Measurements from ENCODE around the gene FIBP. TPM values are rescaled to one million over a fixed set of nuclear protein-coding genes. Genes with fewer than 3 reads are reported as not detected.

The FIBP gene
- total and polyA plus RNA-seq, 2 of the 4 experiments (the other 2 are of a cell fraction) = 141 to 182 TPM

DNA sequence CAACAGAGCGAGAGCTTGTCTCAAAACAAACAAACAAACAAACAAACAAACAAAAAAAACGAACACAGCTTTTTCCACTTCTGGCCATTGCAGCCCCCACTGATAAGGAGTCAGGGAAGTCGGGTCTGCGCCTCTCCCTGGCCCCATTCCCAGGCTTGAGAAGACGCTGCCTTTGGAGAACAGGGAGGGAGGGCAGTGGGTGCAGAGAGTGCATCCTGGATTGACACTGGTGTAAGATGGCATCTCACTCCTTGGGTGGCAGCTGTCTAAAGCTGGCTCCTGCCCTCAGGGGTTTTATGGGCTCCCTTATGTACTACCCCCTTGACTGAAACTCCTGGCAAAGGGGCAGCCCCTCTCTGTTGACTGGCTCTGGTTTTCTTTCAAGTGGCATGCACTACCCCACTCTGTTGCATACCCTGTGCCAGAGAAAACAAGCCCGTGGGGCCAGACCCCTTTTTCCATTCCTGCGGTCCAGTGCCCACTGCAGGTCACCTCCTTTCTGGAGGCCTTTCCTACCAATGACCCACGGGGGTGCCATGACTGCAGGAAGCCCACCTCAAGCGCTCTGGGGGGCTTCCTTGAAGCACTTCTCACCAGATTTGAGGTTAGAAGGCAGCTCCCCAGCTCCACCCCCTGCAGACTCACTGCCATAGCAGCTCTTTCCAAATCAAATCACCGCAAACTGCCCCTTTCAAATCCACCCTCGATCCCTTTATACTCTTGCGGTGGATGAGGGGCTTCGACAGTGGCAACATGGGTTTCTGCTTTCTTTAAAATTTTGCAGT lies 43.7 kb upstream of the FIBP start (continued):
- TF ChIP-seq RCOR1 (IDR thresholded peaks at IDR 0.05; ENCODE audit: insufficient replicate concordance, low read length) = no peak

DNA sequence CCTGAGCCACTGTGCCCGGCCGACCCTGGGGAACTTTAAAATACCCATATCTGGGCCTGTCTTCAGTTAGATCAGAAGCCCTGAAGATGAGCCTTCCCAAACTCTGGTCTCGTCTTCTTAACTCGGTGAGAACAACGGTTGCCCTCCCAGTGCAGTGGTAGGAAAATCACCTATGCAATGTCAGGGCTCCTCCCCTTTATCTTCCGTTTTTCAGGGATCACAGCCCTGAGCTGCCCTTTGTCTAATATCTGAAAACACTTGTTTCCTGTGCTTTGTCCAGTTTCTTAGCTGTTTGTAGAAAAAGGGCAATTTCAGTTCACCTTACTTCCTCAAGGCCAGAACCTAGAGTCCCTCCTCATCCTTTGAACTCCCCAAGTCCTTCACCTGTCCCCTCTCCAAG lies 40.4 kb upstream of the FIBP start:
- Histone ChIP-seq H3K9me1 (ENCODE audit: insufficient read depth, low read length) (no peaks in the 10 kb centered on the region; the same call in 1 of the 2 replicates), H4K8ac (ENCODE audit: low read depth in 2 of 2, low read length in 2 of 2) (no peak overlapping the region), H3K14ac (replicated peaks; ENCODE audit: low read depth, low read length) (no peak overlapping the region), H3K79me1 (ENCODE audit: low read depth in 1 of 2, low read length in 2 of 2) (peaks cover 0 to 18% of the 10 kb centered on the region in 2 experiments; a peak in 3 of 4 replicates), H3K56ac (ENCODE audit: extremely low read depth, insufficient read depth, low read length) (no peak overlapping the region), H3K18ac (ENCODE audit: low read depth, low read length) (no peak overlapping the region), H3K36me3 (ENCODE audit: control insufficient read depth, insufficient read depth, low read length) (peaks cover 8% of the 10 kb centered on the region), H3K27ac (ENCODE audit: insufficient read depth, low read length) (no peak overlapping the region), H3K4me1 (ENCODE audit: control insufficient read depth, insufficient read depth, low read length) (no peaks in the 10 kb centered on the region; the same call in 1 of the 2 replicates), H2AFZ (replicated peaks; ENCODE audit: low read length, poor library complexity) (no peak overlapping the region), H2BK120ac (ENCODE audit: low read depth, low read length) (no peak overlapping the region), H2AK5ac (ENCODE audit: low read depth, low read length) (no peak overlapping the region), H4K91ac (ENCODE audit: insufficient read depth, low read depth, low read length) (no peak overlapping the region), H4K5ac (ENCODE audit: low read depth, low read length) (no peak overlapping the region), H3K9me3 (ENCODE audit: control insufficient read depth, insufficient read depth, low read length) (no peaks in the 10 kb centered on the region), H3K23ac (ENCODE audit: low read depth, low read length) (no peak overlapping the region), H2BK20ac (ENCODE audit: low read depth, low read length) (no peak overlapping the region), H4K20me1 (ENCODE audit: insufficient read depth, low read length) (no peaks in the 10 kb centered on the region), H2AK9ac (replicated peaks; ENCODE audit: low read depth, low read length, poor library complexity) (no peak overlapping the region), H2BK15ac (ENCODE audit: low read depth, low read length) (no peak overlapping the region), H3K4ac (ENCODE audit: low read depth, low read length) (no peak overlapping the region), H3K9ac (ENCODE audit: low read depth, low read length) (no peak overlapping the region), H3K4me3 (ENCODE audit: insufficient read depth, low read depth, low read length) (no peak overlapping the region), H3K4me2 (ENCODE audit: low read depth, low read length) (no peak overlapping the region), H2BK5ac (ENCODE audit: low read depth, low read length, poor library complexity, severe bottlenecking) (no peak overlapping the region), H3K27me3 (ENCODE audit: control insufficient read depth, insufficient read depth, low read length) (no peaks in the 10 kb centered on the region)
- DNase-seq = no peak
- 82% methylated on average over 3 of the region's 6 CpGs; no CpG with 5 or more reads in 1 of the 2 experiments for WGBS, 2 experiments (ENCODE audit: extremely low coverage in 2 of 2, insufficient read length in 1 of 2)
- ATAC-seq (ENCODE audit: low read depth) = no peak
- no peak for TF ChIP-seq BHLHE40 (IDR thresholded peaks at IDR 0.05; ENCODE audit: low read depth, low read length)
- CTCF ChIA-PET = no interaction called here
- dilution Hi-C loops (cut with HindIII; ENCODE audit: low sequenced_read_pairs, unreplicated experiment) (no loop called here), in situ Hi-C loops (cut with MboI; ENCODE audit: low sequenced_read_pairs) (no loop called here), intact Hi-C loops (cut with micrococcal nuclease) (no loop called here)
- BruUV-seq (replicated peaks) = no TSS peak
- POLR2A ChIA-PET (ENCODE audit: unreplicated experiment) = no interaction called here
